ENCODE measurements around the gene DAB1.
A peak's percentile ranks its signal among the peaks of the same experiment; 100 is the strongest.

Gene DAB1

GRCh38 chr1:57420981-57421785, 2.7 kb downstream of the DAB1 start:
- Histone ChIP-seq H3K9me3 (no peaks in the 10 kb centered on the region), H4K20me1 (no peaks in the 10 kb centered on the region), H3K4me3 (no peak overlapping the region), H3K27me3 (peaks cover 64% of the 10 kb centered on the region), H3K36me3 (no peaks in the 10 kb centered on the region), H3K9ac (no peak overlapping the region), H3K4me1 (peaks cover 6% of the 10 kb centered on the region; the same call in 1 of the 2 replicates), H3K4me2 (peak overlapping the region; percentile 27; the same call in 1 of the 2 replicates), H3K27ac (no peak overlapping the region)
- no peak for TF ChIP-seq Cebpa-rat (IDR thresholded peaks at IDR 0.05)

- no peaks in the 10 kb centered on the region for H4K20me1 ChIP-seq
- no peaks in the 10 kb centered on the region for H3K4me1 ChIP-seq
- H3K36me3 ChIP-seq: no peaks in the 10 kb centered on the region
- H3K4me2 ChIP-seq: no peak overlapping the region
- H3K27ac ChIP-seq: no peak overlapping the region
- no peak for TF ChIP-seq Cebpa-rat (IDR thresholded peaks at IDR 0.05)
- no peak overlapping the region for H3K4me3 ChIP-seq
- H3K27me3 ChIP-seq: peaks cover 43% of the 10 kb centered on the region
- peaks cover 6% of the 10 kb centered on the region for H3K9me3 ChIP-seq
- H3K9ac ChIP-seq: no peak overlapping the region
Observed at GRCh38 chr1:57418971-57419370, 4.9 kb downstream of the DAB1 start.

GRCh38 chr1:57411262-57411661, 12.6 kb downstream of the DAB1 start:
- no peaks in the 10 kb centered on the region for H3K4me1 ChIP-seq
- no peak overlapping the region for H3K4me3 ChIP-seq
- H3K4me2 ChIP-seq: no peak overlapping the region
- peaks cover 7% of the 10 kb centered on the region; the same call in 1 of the 2 replicates for H3K36me3 ChIP-seq
- H3K9ac ChIP-seq: no peak overlapping the region
- H3K27ac ChIP-seq: no peak overlapping the region
- H3K27me3 ChIP-seq: no peaks in the 10 kb centered on the region
- TF ChIP-seq Cebpa-rat (IDR thresholded peaks at IDR 0.05): no peak
- H3K9me3 ChIP-seq: peaks cover 33% of the 10 kb centered on the region
- H4K20me1 ChIP-seq: no peaks in the 10 kb centered on the region

- H3K9me3 ChIP-seq: peaks cover 33% of the 10 kb centered on the region
- peaks cover 7% of the 10 kb centered on the region; the same call in 1 of the 2 replicates for H3K36me3 ChIP-seq
- H4K20me1 ChIP-seq: no peaks in the 10 kb centered on the region
- H3K4me3 ChIP-seq: no peak overlapping the region
- no peak overlapping the region for H3K27ac ChIP-seq
- TF ChIP-seq Cebpa-rat (IDR thresholded peaks at IDR 0.05): no peak
- H3K27me3 ChIP-seq: no peaks in the 10 kb centered on the region
- H3K4me2 ChIP-seq: no peak overlapping the region
- H3K4me1 ChIP-seq: no peaks in the 10 kb centered on the region
- H3K9ac ChIP-seq: no peak overlapping the region
Observed at GRCh38 chr1:57410508-57410907, 13.4 kb downstream of the DAB1 start.

GRCh38 chr1:57407928-57408327, 15.9 kb downstream of the DAB1 start:
- Histone ChIP-seq H3K27me3 (no peaks in the 10 kb centered on the region), H3K36me3 (peaks cover 7% of the 10 kb centered on the region; the same call in 1 of the 2 replicates), H3K4me2 (no peak overlapping the region), H3K9me3 (peaks cover 17% of the 10 kb centered on the region), H3K9ac (no peak overlapping the region), H3K4me3 (no peak overlapping the region), H3K4me1 (0 out of 2 replicates have a peak, but pooled peaks cover 3% of the 10 kb centered on the region), H3K27ac (no peak overlapping the region), H4K20me1 (no peaks in the 10 kb centered on the region)
- no peak for TF ChIP-seq Cebpa-rat (IDR thresholded peaks at IDR 0.05)

- Histone ChIP-seq H3K27ac (no peak overlapping the region), H3K4me3 (no peak overlapping the region), H3K9me3 (peaks cover 2% of the 10 kb centered on the region; the same call in 1 of the 2 replicates), H3K9ac (no peak overlapping the region), H3K27me3 (no peaks in the 10 kb centered on the region), H3K4me1 (0 out of 2 replicates have a peak, but pooled peaks cover 3% of the 10 kb centered on the region), H3K4me2 (no peak overlapping the region), H3K36me3 (peaks cover 5% of the 10 kb centered on the region; the same call in 1 of the 2 replicates), H4K20me1 (no peaks in the 10 kb centered on the region)
- TF ChIP-seq Cebpa-rat (IDR thresholded peaks at IDR 0.05): 0 out of 2 replicates have a peak, but pooled peaks have one; percentile 19
Observed at GRCh38 chr1:57406428-57406970, 17.4 kb downstream of the DAB1 start.

GRCh38 chr1:57404884-57405283, 19.0 kb downstream of the DAB1 start:
- TF ChIP-seq Cebpa-rat (IDR thresholded peaks at IDR 0.05): no peak

GRCh38 chr1:57403201-57403600, 20.7 kb downstream of the DAB1 start:
- Histone ChIP-seq H3K9me3 (no peaks in the 10 kb centered on the region), H3K4me1 (0 out of 2 replicates have a peak, but pooled peaks cover 3% of the 10 kb centered on the region), H3K36me3 (no peaks in the 10 kb centered on the region), H3K4me3 (no peak overlapping the region), H3K9ac (no peak overlapping the region), H3K27ac (no peak overlapping the region), H3K27me3 (no peaks in the 10 kb centered on the region), H4K20me1 (no peaks in the 10 kb centered on the region), H3K4me2 (no peak overlapping the region)
- no peak for TF ChIP-seq Cebpa-rat (IDR thresholded peaks at IDR 0.05)

More at GRCh38 chr1:57404884-57405283, 19.0 kb downstream of the DAB1 start:
- Histone ChIP-seq H3K27ac (no peak overlapping the region), H4K20me1 (no peaks in the 10 kb centered on the region), H3K36me3 (0 out of 2 replicates have a peak, but pooled peaks cover 4% of the 10 kb centered on the region), H3K9ac (no peak overlapping the region), H3K27me3 (no peaks in the 10 kb centered on the region), H3K4me2 (no peak overlapping the region), H3K4me1 (0 out of 2 replicates have a peak, but pooled peaks cover 3% of the 10 kb centered on the region), H3K9me3 (no peaks in the 10 kb centered on the region), H3K4me3 (no peak overlapping the region)

GRCh38 chr1:57401671-57402070, 22.2 kb downstream of the DAB1 start:
- Histone ChIP-seq H4K20me1 (no peaks in the 10 kb centered on the region), H3K4me1 (0 out of 2 replicates have a peak, but pooled peaks cover 3% of the 10 kb centered on the region), H3K9me3 (no peaks in the 10 kb centered on the region), H3K9ac (no peak overlapping the region), H3K4me3 (no peak overlapping the region), H3K27me3 (no peaks in the 10 kb centered on the region), H3K36me3 (no peaks in the 10 kb centered on the region), H3K27ac (no peak overlapping the region), H3K4me2 (no peak overlapping the region)
- TF ChIP-seq Cebpa-rat (IDR thresholded peaks at IDR 0.05): no peak

GRCh38 chr1:57400048-57400447, 23.8 kb downstream of the DAB1 start:
- Histone ChIP-seq H3K9ac (no peak overlapping the region), H3K9me3 (no peaks in the 10 kb centered on the region), H3K27ac (no peak overlapping the region), H3K4me1 (0 out of 2 replicates have a peak, but pooled peaks cover 3% of the 10 kb centered on the region), H3K4me3 (no peak overlapping the region), H4K20me1 (no peaks in the 10 kb centered on the region), H3K4me2 (no peak overlapping the region), H3K36me3 (no peaks in the 10 kb centered on the region), H3K27me3 (no peaks in the 10 kb centered on the region)
- no peak for TF ChIP-seq Cebpa-rat (IDR thresholded peaks at IDR 0.05)
